ENCODE data around the gene SERPINB13.
"Not testable (repeated sequence)": the region's sequence is repeated elsewhere in the genome, so short reads cannot be mapped to it uniquely, and the experiment has no call there.

DNA sequence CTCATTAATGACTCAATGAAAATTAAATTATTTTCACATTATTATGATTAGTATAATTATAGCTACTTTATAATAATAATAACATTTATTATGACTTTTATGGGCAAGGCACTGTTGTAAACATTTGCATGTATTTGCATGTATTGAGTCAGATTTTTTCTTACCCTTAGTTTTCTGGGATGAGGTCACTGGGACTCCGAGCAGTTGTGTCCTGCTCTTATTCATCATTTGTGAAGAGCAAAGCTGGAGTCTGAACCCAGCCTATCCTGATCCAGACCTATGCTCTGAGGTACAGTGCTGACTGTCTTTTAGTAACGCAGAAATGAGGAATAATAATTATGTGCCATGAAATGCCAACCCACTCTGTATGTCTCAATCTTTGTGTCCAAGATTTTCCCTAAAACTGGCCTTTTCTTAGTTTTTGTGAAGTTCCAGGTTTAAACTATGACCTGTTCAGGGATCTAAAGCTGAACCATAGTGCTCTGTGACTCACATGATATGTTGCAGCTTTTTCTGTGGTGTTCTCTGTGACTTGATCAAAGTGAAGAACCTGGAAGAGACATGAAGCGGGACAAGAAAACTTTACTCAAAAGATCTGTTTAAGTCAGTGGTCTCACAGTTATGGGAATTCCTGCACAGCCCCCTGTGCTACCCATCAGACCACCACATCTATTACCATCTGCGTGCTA, 55.7 kb downstream of the SERPINB13 start:
- TF ChIP-seq, protein P1, sequence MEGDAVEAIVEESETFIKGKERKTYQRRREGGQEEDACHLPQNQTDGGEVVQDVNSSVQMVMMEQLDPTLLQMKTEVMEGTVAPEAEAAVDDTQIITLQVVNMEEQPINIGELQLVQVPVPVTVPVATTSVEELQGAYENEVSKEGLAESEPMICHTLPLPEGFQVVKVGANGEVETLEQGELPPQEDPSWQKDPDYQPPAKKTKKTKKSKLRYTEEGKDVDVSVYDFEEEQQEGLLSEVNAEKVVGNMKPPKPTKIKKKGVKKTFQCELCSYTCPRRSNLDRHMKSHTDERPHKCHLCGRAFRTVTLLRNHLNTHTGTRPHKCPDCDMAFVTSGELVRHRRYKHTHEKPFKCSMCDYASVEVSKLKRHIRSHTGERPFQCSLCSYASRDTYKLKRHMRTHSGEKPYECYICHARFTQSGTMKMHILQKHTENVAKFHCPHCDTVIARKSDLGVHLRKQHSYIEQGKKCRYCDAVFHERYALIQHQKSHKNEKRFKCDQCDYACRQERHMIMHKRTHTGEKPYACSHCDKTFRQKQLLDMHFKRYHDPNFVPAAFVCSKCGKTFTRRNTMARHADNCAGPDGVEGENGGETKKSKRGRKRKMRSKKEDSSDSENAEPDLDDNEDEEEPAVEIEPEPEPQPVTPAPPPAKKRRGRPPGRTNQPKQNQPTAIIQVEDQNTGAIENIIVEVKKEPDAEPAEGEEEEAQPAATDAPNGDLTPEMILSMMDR (IDR thresholded peaks at IDR 0.05): not testable (repeated sequence)
- not testable (repeated sequence) for TF ChIP-seq POLR2A (IDR thresholded peaks at IDR 0.05)
